Amygdala (tissue), 56 donors: ENCODE measurements around the gene RNF34.
A peak's percentile ranks its signal among the peaks of the same experiment; 100 is the strongest.

Experiments used
- DNase-seq, 56 donors: peaks; one replicate each; lab custom pipeline; 2025; lab: John Stamatoyannopoulos, UW

Gene RNF34

GRCh38 chr12:121432740-121433480, 33.0 kb downstream of the RNF34 start:
- no peak for DNase-seq

GRCh38 chr12:121436706-121437105, 36.8 kb downstream of the RNF34 start:
- no peak for DNase-seq

GRCh38 chr12:121438905-121439304, 39.0 kb downstream of the RNF34 start:
- DNase-seq = peak in 30 of 56 donors; percentile 15 to 75 (median 42)

GRCh38 chr12:121439715-121440114, 39.8 kb downstream of the RNF34 start:
- no peak for DNase-seq

- DNase-seq = no peak
Observed at GRCh38 chr12:121440768-121441167, 40.9 kb downstream of the RNF34 start.

- peak in 3 of 56 donors; percentile 25 to 33 (median 33) for DNase-seq
Observed at GRCh38 chr12:121441555-121441954, 41.6 kb downstream of the RNF34 start.

- DNase-seq = no peak
Observed at GRCh38 chr12:121442028-121442948, 42.4 kb downstream of the RNF34 start.

GRCh38 chr12:121443193-121443870, 43.4 kb downstream of the RNF34 start:
- DNase-seq = peak in 54 of 56 donors; percentile 17 to 92 (median 73)

GRCh38 chr12:121443911-121444841, 44.3 kb downstream of the RNF34 start:
- peak in 18 of 56 donors; percentile 26 to 65 (median 40) for DNase-seq

- DNase-seq = peak in 1 of 56 donors; percentile 41
Observed at GRCh38 chr12:121444842-121445202, 44.9 kb downstream of the RNF34 start.

- no peak for DNase-seq
Observed at GRCh38 chr12:121446750-121447149, 46.8 kb downstream of the RNF34 start.

GRCh38 chr12:121448771-121449315, 48.9 kb downstream of the RNF34 start:
- no peak for DNase-seq

GRCh38 chr12:121451961-121452339, 52.0 kb downstream of the RNF34 start:
- DNase-seq = no peak

- no peak for DNase-seq
Observed at GRCh38 chr12:121452340-121452984, 52.5 kb downstream of the RNF34 start.

- no peak for DNase-seq
Observed at GRCh38 chr12:121452985-121453360, 53.1 kb downstream of the RNF34 start.

GRCh38 chr12:121453629-121454028, 53.7 kb downstream of the RNF34 start:
- peak in 2 of 56 donors; percentile 15 to 17 for DNase-seq

GRCh38 chr12:121454921-121455320, 55.0 kb downstream of the RNF34 start:
- DNase-seq = no peak

GRCh38 chr12:121455766-121456420, 56.0 kb downstream of the RNF34 start:
- no peak for DNase-seq

- DNase-seq = no peak
Observed at GRCh38 chr12:121456551-121456950, 56.6 kb downstream of the RNF34 start.
